Transverse colon (tissue), 4 donors: ENCODE results near the gene KIAA0040. TPM values are rescaled to one million over a fixed set of nuclear protein-coding genes. Genes with fewer than 3 reads are reported as not detected.

Experiments
- total RNA-seq, 4 donors: library from RNA; depleted of rRNA; stranded (reverse); fragments of >200 nt; gene quantifications; one replicate each; pipeline ENCODE4 v1.1.0, GENCODE V29; 2016

Gene KIAA0040
- total RNA-seq, 4 donors from 2014 or later: 17.5 to 35.5 (median 21.2) TPM

Other genes starting within 250 kb of the KIAA0040 start
- gene CACYBP, start 192.8 kb downstream of the KIAA0040 start, total RNA-seq: 100 to 1,000 TPM in 1 of 4 donors, 10 to 100 TPM in 3; 32.9 to 741 (median 62.1) TPM
- 10 to 100 TPM in 2 of 4 donors, 1 to 10 TPM in 2; 3.2 to 21.0 (median 13.0) TPM for gene MRPS14, start 169.4 kb downstream of the KIAA0040 start, total RNA-seq
- under 1 TPM in 1 of 4 donors, not detected in 3; 0.14 TPM for gene TNN, start 124.9 kb downstream of the KIAA0040 start, total RNA-seq